Regular cardiac myocyte (primary cell): ENCODE data around the gene TERB2. TPM values are rescaled to one million over a fixed set of nuclear protein-coding genes. Genes with fewer than 3 reads are reported as not detected.

ENCODE experiments used
- total RNA-seq: library from RNA; depleted of rRNA; stranded (reverse); fragments of >200 nt; gene quantifications from 2 replicates; pipeline ENCODE4 v1.2.3, GENCODE V29; 2014

TERB2 gene, protein sequence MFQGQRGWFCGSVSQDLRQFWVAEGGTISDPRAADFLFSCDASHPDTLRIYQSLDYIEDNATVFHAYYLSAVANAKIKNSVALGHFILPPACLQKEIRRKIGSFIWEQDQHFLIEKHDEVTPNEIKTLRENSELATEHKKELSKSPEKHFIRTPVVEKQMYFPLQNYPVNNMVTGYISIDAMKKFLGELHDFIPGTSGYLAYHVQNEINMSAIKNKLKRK
- not detected in 2 replicates for total RNA-seq

DNA sequence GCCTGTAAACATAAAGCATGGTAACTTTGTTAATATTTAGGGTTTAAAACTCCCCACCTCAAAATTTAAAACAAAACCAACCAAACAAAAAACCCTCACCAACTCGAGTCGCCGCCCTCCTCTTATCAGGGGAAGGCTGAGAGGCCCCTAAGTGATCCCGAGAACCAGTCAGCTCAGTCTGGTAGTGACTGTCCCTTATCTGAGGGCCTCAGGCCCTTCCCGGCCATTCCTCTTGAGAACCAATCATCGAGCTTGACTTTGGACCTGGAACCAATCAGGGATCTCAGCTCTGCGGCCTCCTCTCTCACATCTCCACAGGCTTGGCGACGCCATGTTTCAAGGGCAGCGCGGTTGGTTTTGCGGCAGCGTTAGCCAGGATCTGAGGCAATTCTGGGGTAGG lies at the start of gene TERB2:
TSS of gene TERB2 (plus strand) at position 300 of the 400 bp plus-strand sequence. CDS start at position 332, 32 bp downstream.

DNA sequence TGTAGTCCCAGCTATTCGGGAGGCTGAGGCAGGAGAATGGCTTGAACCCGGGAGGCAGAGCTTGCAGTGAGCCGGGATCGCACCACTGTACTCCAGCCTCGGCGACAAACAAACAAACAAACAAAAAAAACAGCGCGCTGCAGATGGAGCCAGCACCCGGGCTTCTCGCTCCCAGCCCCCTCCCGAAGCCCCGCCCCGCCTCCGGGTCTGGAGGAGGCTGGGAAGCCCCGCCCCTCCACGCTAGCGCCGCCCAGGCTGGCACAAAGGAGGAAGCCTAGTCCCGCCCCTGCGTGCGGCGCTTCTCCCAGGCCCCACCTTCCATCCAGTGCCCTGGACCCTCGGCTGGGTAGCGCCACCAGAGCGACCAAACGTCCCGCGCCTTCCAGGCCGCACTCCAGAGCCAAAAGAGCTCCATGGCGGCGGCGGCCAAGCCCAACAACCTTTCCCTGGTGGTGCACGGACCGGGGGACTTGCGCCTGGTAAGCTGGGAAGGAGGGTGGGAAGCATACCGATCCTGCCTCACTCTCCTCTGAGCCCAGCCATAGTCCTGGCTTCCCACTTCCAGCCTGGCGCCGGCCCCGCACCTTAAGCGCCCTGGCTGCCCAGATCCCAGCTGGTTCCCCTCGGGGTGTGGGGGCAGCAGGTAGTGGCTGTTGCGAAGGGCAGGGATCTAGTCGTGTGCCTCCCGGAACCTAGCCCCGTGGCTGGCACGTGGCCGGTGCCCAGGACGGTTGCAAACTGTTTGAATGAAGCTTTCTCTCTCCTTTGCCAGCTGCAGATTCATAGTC lies 66.6 kb downstream of the TERB2 start, which contains the start of gene SORD:
TSS of gene SORD (plus strand) at position 325 of the 788 bp plus-strand sequence. CDS start at position 414, 89 bp downstream.

Other genes with a start within 250 kb of the TERB2 start
- under 0.01 and 0.56 TPM in 2 replicates for gene PATL2, start 245.4 kb upstream of the TERB2 start, total RNA-seq
- 1,062 and 3,917 TPM in 2 replicates for gene B2M, start 245.2 kb upstream of the TERB2 start, total RNA-seq
- gene TRIM69, start 220.2 kb upstream of the TERB2 start, total RNA-seq, result 11.3 and 11.7 TPM in 2 replicates
- 4.8 and 17.6 TPM in 2 replicates for gene SORD, start 66.5 kb downstream of the TERB2 start, total RNA-seq
- under 0.01 TPM in 1 of 2 replicates, not detected in the other for gene DUOX2, start 157.5 kb downstream of the TERB2 start, total RNA-seq
- gene DUOXA2, start 157.6 kb downstream of the TERB2 start, total RNA-seq, result not detected in 2 replicates
- gene DUOXA1, start 173.2 kb downstream of the TERB2 start, total RNA-seq, result 0.56 TPM in 1 of 2 replicates, not detected in the other
- under 0.01 TPM in 2 replicates for gene DUOX1, start 173.3 kb downstream of the TERB2 start, total RNA-seq
- gene SHF, start 231.3 kb downstream of the TERB2 start, total RNA-seq, result 0.58 and 3.1 TPM in 2 replicates